Ramos (cell line): ENCODE measurements around the gene TNS4.

Experiments used
- in situ Hi-C: fragments of 300-500 bp; cut with MboI; formaldehyde crosslinking; loops from one replicate; pipeline ENCODE4 v1.14.3; 2022; ENCODE audit warnings: low sequenced_read_pairs; ENCODE audit not compliant: unreplicated experiment

The TNS4 gene

GRCh38 chr17:40519089-40519775 is 17.8 kb upstream of the TNS4 start:
- in situ Hi-C loops = no loop called here

GRCh38 chr17:40518401-40519088 is 17.1 kb upstream of the TNS4 start:
- in situ Hi-C loops = no loop called here

GRCh38 chr17:40517981-40518380 is 16.6 kb upstream of the TNS4 start:
- in situ Hi-C loops = no loop called here

GRCh38 chr17:40517286-40517662 is 15.9 kb upstream of the TNS4 start:
- in situ Hi-C loops = no loop called here

- in situ Hi-C loops = no loop called here
Observed at GRCh38 chr17:40516581-40517285, 15.3 kb upstream of the TNS4 start.

GRCh38 chr17:40515491-40516041 is 14.1 kb upstream of the TNS4 start:
- in situ Hi-C loops = no loop called here

- in situ Hi-C loops = no loop called here
Observed at GRCh38 chr17:40515011-40515410, 13.6 kb upstream of the TNS4 start.

- in situ Hi-C loops = no loop called here
Observed at GRCh38 chr17:40514013-40514875, 12.8 kb upstream of the TNS4 start.

GRCh38 chr17:40511667-40512220 is 10.3 kb upstream of the TNS4 start:
- in situ Hi-C loops = no loop called here

GRCh38 chr17:40511136-40511535 is 9.7 kb upstream of the TNS4 start:
- in situ Hi-C loops = no loop called here

GRCh38 chr17:40510328-40510648 is 8.9 kb upstream of the TNS4 start:
- in situ Hi-C loops = no loop called here

- in situ Hi-C loops = no loop called here
Observed at GRCh38 chr17:40509626-40510327, 8.4 kb upstream of the TNS4 start.

- in situ Hi-C loops = no loop called here
Observed at GRCh38 chr17:40506786-40507185, 5.4 kb upstream of the TNS4 start.

- in situ Hi-C loops = no loop called here
Observed at GRCh38 chr17:40503154-40503553, 1.7 kb upstream of the TNS4 start.

- in situ Hi-C loops = no loop called here
Observed at GRCh38 chr17:40502716-40503115, 1.3 kb upstream of the TNS4 start.

- in situ Hi-C loops = no loop called here
Observed at GRCh38 chr17:40500709-40501108, 714 bp downstream of the TNS4 start.

GRCh38 chr17:40500190-40500589 is 1.2 kb downstream of the TNS4 start:
- in situ Hi-C loops = no loop called here

GRCh38 chr17:40499551-40500189 is 1.8 kb downstream of the TNS4 start:
- in situ Hi-C loops = no loop called here
